HG03139 (cell line): ENCODE data around the gene MYB.
"Not testable (repeated sequence)": the region's sequence is repeated elsewhere in the genome, so short reads cannot be mapped to it uniquely, and the experiment has no call there.

ENCODE experiments used
- ATAC-seq: cut with Tn5 transposase; IDR thresholded peaks from one replicate; pipeline ENCODE4 v1.9.1; 2021; ENCODE audit not compliant: unreplicated experiment

MYB gene

GRCh38 chr6:135246412-135247012, 65.4 kb downstream of the MYB start:
- ATAC-seq, result not testable (repeated sequence)

- ATAC-seq, result no peak
Observed at GRCh38 chr6:135250234-135250633, 69.1 kb downstream of the MYB start.

DNA sequence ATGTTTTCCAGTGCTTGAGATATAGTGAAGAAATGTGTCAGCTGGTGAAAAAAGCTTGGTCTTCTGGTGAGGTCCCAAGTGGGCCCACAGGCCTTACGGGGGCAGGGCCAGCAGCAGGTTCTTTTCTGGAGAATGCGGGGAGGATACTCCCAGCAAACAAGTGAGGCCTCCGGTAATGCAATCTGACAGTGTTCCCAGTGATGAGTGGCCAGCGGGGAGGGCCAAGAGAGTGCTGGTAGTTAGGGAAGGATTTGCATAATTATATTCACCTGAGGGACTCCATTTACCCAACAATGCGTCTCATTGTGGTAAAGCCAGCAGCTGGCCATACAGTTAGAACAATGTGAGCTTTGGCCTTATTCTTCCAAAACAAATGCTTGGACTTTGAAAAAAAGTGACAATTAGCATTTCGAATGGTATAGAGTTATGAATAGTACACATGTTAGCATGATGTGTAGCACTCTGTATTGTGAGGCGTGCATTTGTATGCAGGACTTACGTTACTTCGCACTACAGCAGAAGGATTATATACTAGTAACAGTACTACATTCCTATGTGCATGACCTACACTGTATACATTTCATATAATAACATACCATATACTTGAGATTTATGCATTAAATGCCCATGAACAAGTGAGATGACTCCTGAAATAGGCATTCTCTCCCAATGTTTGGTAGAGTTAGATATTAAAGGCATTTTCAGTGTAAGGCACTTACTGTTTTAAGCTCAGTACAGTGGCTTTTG, 69.8 kb downstream of the MYB start:
- no peak for ATAC-seq

DNA sequence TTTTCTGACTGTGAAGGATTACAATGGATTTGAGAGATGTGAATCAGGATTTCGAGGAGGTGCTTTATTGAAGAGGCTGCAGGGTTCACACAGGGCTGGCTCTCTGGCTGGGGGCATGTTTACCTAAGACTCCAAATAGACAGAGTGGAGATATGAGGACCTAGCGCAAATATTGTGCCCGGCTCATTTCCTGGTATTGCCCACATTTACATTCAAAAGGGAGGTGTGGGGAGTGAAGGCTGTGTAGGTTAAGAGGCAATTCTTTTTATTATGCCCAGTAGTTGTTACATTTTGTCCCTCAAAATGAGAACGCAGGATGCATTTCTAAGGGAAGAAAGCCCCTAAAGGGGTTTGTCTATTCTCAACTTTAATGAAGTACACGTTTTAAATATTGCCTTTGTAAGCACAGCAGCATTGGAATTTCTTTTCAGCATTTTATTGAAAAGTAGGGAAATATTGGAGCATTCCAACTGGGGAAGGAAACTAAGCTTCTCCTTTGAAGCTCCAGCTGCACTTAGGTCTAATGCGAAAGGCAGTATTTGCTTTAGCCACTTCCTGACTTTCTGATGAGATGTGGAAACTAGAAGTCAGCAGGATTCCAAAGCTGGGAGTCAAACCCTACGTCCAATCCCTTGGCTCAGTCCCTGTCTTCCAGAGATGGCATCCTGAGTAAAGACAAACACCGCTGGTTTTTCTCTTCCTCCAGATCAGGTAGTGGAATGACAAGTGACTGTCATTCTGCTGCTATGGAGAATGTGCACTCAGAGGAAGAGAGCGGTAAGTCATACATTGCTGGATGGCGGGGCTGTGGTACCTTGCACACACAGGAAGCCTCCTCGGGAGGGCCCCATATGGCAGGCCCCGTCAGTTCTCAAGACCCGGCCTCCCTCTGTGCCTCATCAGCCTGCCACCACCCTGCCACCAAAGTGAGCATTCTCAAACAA, 70.7 kb downstream of the MYB start:
- no peak for ATAC-seq

DNA sequence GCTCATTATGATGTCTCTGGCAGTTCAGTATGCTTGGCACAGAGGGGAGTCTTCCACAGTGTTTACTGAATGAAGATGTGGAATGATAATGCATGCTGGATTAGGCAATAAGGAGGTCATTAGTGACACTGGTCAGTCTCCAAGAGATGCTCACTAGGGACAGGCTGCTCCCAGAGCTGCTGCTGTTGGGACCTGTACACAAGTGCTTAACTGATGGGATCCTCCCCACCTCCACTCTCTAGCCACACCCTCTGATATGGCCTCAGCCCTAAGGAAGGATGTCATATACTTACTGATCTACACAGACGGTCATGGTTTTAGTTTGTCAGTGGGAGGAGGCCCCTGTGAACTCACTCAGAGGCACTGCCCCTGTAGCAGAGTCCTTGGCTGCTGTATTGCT, 73.4 kb downstream of the MYB start:
- ATAC-seq, result no peak

- no peak for ATAC-seq
Observed at GRCh38 chr6:135256866-135257265, 75.8 kb downstream of the MYB start.

DNA sequence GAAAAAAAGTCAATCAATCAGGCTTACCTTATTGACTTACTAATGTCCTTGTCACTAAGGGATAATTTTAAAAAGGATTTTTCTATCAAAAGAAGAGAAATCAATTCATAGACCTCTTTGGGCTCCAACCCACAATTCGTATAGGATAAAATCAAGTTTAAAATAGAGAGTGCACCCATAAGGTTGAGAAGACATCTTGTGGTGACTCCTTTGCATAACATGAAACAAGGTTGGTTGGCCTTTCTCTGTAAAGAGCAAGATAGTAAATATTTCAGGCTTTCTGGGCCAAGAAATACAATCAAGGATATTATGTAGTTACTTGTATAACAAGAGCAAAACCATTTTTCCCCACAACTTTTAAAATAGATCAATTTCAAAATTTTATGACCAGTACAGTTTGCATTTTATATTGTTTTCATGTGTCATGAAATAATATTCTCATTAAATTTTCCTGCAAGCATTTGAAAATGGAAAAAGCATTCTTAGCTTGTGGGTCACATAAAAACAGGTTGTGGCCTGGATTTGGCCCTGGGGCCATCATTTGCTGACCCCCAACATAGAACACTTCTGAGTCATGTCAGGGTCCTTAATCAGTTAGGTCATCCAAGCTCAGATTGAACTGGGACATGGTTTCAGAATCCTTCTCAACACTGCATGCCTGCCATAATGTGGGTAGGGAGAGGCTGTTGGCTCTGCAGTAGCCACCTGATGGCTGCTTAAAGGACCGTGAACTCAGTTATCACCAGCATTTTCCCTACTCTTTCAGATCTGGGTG, 76.7 kb downstream of the MYB start:
- ATAC-seq, result no peak

DNA sequence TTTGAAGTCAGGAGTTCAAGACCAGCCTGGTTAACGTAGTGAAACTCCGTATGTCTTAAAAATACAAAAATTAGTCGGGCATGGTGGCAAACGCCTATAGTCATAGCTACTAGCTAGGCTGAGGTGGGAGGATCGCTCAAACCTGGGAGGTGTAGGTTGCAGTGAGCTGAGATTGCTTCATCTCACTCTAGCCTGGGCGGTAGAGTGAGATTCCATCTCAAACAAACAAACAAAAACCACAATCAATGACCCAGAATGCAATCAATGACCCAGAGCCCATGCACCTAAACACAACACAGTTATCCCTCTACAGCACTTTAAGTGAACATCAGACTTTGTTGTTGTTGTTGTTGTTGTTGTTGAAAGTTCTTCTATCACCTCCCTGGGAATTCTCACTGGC, 77.9 kb downstream of the MYB start:
- ATAC-seq, result no peak

GRCh38 chr6:135260612-135261011, 79.5 kb downstream of the MYB start:
- ATAC-seq, result no peak

DNA sequence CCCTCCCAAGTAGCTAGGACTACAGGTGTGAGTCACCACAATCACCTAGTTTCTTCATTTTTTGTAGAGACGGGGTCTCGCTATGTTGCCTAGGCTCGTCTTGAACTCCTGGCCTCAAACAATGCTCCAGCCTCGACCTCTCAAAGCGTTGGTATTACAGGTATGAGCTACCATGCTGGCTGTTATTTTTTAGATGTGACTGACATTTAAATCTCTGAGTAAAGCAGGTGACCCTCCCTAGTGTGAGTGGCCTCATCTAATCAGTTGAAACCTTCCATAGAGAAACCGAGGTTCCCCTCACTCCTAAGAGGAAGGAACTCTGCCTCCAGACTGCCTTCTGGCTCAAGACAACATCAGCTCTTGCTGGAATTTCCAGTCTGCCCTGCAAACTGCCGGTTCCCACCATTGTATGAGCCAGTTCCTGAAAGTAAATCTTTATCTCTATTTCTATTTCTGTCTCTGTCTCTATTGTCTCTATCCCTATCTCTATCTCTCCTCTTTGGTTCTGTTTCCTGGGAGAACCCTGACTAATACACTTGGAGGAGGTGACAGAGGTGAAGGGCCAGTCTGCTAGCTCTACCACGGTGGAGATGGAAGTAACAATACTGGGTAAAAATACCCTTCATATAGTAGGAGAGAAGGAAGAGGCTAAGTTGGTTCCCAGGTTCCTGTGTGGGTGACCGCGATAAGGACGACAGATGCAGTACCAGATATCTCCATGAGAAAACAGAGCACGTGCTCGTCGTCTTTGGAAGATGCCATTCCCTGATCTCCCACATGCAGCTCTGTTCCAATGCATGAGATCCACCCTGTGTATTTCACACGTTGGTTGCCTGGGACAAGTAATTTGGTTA, 81.0 kb downstream of the MYB start:
- ATAC-seq, result no peak

GRCh38 chr6:135265278-135265677, 84.2 kb downstream of the MYB start:
- ATAC-seq, result no peak

- ATAC-seq, result no peak
Observed at GRCh38 chr6:135266675-135267074, 85.6 kb downstream of the MYB start.

DNA sequence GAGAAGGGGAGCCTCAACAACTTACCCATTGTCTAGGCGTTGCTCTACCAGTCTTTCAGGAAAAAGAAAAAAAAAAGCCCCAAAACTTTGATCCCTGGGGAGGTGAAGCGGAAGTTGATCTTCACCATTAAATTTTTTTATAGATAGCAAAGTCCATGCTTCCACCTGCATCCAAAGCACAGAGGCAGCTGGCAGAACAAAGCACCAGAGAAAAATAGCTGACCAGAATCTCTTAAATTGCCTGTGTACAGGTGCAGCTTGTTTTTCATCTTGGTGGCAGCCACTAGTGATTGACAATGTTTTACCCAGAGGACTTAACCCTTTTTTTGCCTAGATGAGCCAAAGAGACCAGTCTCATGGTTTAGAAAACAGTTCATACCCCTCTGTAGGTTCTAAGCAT, 86.0 kb downstream of the MYB start:
- ATAC-seq, result no peak

- ATAC-seq, result no peak
Observed at GRCh38 chr6:135268263-135268662, 87.2 kb downstream of the MYB start.

DNA sequence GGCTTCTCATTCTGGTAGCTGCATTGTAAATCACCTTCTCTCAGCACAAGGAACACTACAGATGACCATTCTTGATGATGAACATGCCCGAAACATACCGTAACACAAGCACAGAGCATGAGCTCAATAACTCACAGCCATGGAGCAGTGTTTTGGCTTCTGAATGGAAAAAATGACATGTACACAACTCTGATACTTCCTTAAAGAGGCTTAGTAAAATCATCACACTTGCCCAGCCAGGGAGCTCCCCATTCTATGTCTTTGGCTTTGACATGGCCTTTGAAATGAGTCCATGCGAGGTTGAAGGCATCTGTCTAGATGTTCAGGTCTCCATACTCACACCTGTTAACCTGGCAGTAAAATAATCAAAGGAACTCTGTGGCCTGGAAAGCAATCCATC, 87.6 kb downstream of the MYB start:
- ATAC-seq, result no peak
